Measurements from ENCODE around the gene MUTYH. TPM values are rescaled to one million over a fixed set of nuclear protein-coding genes. Genes with fewer than 3 reads are reported as not detected.

Gene MUTYH
- total RNA-seq, 4 donors from 2014 or later, result 15.3 to 22.6 (median 18.0) TPM

GRCh38 chr1:45381243-45381642 is 41.0 kb upstream of the MUTYH start:
- Histone ChIP-seq H3K36me3 (no peaks in the 10 kb centered on the region), H3K27ac (no peak overlapping the region), H3K4me1 (peaks cover 0 to 7% (median 0%) of the 10 kb centered on the region in 3 donors), H3K4me3 (no peak overlapping the region), H3K9me3 (no peaks in the 10 kb centered on the region), H3K27me3 (no peaks in the 10 kb centered on the region)
- TF ChIP-seq POLR2AphosphoS5 (IDR thresholded peaks at IDR 0.05) (no peak), EP300 (IDR thresholded peaks at IDR 0.05) (no peak), POLR2A (IDR thresholded peaks at IDR 0.05) (no peak), CTCF (IDR thresholded peaks at IDR 0.05) (no peak)
- ATAC-seq, result no peak
- 88 to 100% methylated on average over 2 of the region's 2 CpGs for WGBS, 2 donors (ENCODE audit: low coverage in 1 of 2)

DNA sequence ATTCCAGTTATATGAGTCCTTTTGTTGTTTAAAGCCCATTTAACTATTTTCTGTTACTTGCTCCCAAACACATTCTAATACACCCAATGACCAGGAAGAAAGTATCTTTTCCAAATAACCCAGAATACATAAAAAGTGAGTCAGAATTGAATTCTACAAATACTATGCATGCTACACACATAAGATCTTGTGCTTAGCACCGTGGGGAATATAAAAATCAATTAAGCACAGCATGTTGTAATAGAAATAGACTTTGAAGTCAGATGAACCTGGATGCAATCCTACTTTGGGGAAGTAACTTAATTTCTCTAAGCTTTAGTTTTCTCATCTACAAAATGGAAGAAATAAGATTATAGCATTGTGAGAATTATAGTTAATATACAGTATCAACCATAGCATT is 40.5 kb upstream of the MUTYH start:
- Histone ChIP-seq H3K36me3 (no peaks in the 10 kb centered on the region), H3K9me3 (no peaks in the 10 kb centered on the region), H3K4me3 (no peak overlapping the region), H3K4me1 (peaks cover 0 to 12% (median 0%) of the 10 kb centered on the region in 3 donors), H3K27me3 (no peaks in the 10 kb centered on the region), H3K27ac (no peak overlapping the region)
- TF ChIP-seq POLR2AphosphoS5 (IDR thresholded peaks at IDR 0.05), result no peak
- ATAC-seq, result no peak
- WGBS, 2 donors (ENCODE audit: low coverage in 1 of 2), result 67 to 100% methylated on average over 1 of the region's 1 CpG

GRCh38 chr1:45380125-45380524 is 39.9 kb upstream of the MUTYH start:
- Histone ChIP-seq H3K36me3 (no peaks in the 10 kb centered on the region), H3K4me1 (peaks cover 0 to 18% (median 0%) of the 10 kb centered on the region in 3 donors), H3K27ac (no peak overlapping the region), H3K27me3 (no peaks in the 10 kb centered on the region), H3K9me3 (no peaks in the 10 kb centered on the region), H3K4me3 (no peak overlapping the region)
- no peak for TF ChIP-seq EP300 (IDR thresholded peaks at IDR 0.05)
- TF ChIP-seq CTCF (IDR thresholded peaks at IDR 0.05), result no peak
- ATAC-seq, result no peak
- WGBS, 2 donors (ENCODE audit: low coverage in 1 of 2), result 50 to 97% methylated on average over 1 to 4 of the region's 4 CpGs

- no peak overlapping the region for H3K4me3 ChIP-seq
- no peaks in the 10 kb centered on the region for H3K9me3 ChIP-seq
- peaks cover 0 to 24% (median 0%) of the 10 kb centered on the region in 3 donors for H3K4me1 ChIP-seq
- no peaks in the 10 kb centered on the region for H3K36me3 ChIP-seq
- H3K27ac ChIP-seq, result no peak overlapping the region
- 89 to 93% methylated on average over 5 to 6 of the region's 6 CpGs for WGBS, 2 donors (ENCODE audit: low coverage in 1 of 2)
- ATAC-seq, result no peak
- H3K27me3 ChIP-seq, result no peaks in the 10 kb centered on the region
- TF ChIP-seq EP300 (IDR thresholded peaks at IDR 0.05) (no peak), POLR2A (IDR thresholded peaks at IDR 0.05) (no peak), POLR2AphosphoS5 (IDR thresholded peaks at IDR 0.05) (no peak), CTCF (IDR thresholded peaks at IDR 0.05) (no peak)
Observed at GRCh38 chr1:45379524-45379923, 39.3 kb upstream of the MUTYH start.

DNA sequence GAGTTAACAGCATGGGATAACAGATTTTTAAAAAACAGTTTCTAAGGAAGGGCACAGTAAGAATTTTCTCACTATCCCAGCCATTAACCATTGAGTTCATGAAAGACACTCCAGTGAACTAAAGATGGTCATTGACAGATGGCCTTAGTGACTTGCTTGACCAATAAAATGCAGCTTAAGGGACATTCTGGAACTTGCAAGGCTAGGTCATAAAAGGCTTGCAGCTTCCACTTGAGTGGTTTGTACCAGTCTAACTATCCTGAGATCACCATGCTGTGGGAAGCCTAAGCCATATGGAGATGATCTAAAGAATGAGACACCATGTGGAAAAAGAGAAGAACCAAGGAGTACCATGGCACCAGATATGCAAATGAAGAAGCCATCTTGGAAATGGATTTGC is 37.9 kb upstream of the MUTYH start:
- no peak overlapping the region for H3K27ac ChIP-seq
- ATAC-seq, result no peak
- no peaks in the 10 kb centered on the region for H3K9me3 ChIP-seq
- no peak overlapping the region for H3K4me3 ChIP-seq
- H3K27me3 ChIP-seq, result no peaks in the 10 kb centered on the region
- H3K4me1 ChIP-seq, result peaks cover 0 to 37% (median 0%) of the 10 kb centered on the region in 3 donors
- H3K36me3 ChIP-seq, result no peaks in the 10 kb centered on the region
- no peak for TF ChIP-seq POLR2AphosphoS5 (IDR thresholded peaks at IDR 0.05)
- no peak for TF ChIP-seq POLR2A (IDR thresholded peaks at IDR 0.05)
- no peak for TF ChIP-seq EP300 (IDR thresholded peaks at IDR 0.05)
- no peak for TF ChIP-seq CTCF (IDR thresholded peaks at IDR 0.05)

Measured in gastroesophageal sphincter (tissue), 4 donors.